GOT3 (cell line): ENCODE measurements around the gene PPP2R3A.

Experiments used
- DNase-seq: peaks from one replicate; lab custom pipeline; 2025; ENCODE audit warnings: mixed read lengths; lab: John Stamatoyannopoulos, UW

Gene PPP2R3A

GRCh38 chr3:135967867-135968266 is 2.3 kb downstream of the PPP2R3A start:
- no peak for DNase-seq

- no peak for DNase-seq
Measured at GRCh38 chr3:135970506-135971116, 5.1 kb downstream of the PPP2R3A start.

- DNase-seq = no peak
Measured at GRCh38 chr3:135973841-135974240, 8.3 kb downstream of the PPP2R3A start.

- no peak for DNase-seq
Measured at GRCh38 chr3:135975053-135975452, 9.5 kb downstream of the PPP2R3A start.

GRCh38 chr3:135975536-135975935 is 10.0 kb downstream of the PPP2R3A start:
- no peak for DNase-seq

- no peak for DNase-seq
Measured at GRCh38 chr3:135980343-135980742, 14.8 kb downstream of the PPP2R3A start.

- no peak for DNase-seq
Measured at GRCh38 chr3:135981701-135982403, 16.3 kb downstream of the PPP2R3A start.

GRCh38 chr3:135982404-135982761 is 16.9 kb downstream of the PPP2R3A start:
- no peak for DNase-seq

- DNase-seq = no peak
Measured at GRCh38 chr3:135982922-135983581, 17.5 kb downstream of the PPP2R3A start.

- DNase-seq = no peak
Measured at GRCh38 chr3:135987661-135988060, 22.1 kb downstream of the PPP2R3A start.

GRCh38 chr3:135989242-135989641 is 23.7 kb downstream of the PPP2R3A start:
- DNase-seq = no peak

GRCh38 chr3:135990903-135991302 is 25.4 kb downstream of the PPP2R3A start:
- DNase-seq = no peak

- DNase-seq = no peak
Measured at GRCh38 chr3:135991621-135992020, 26.1 kb downstream of the PPP2R3A start.

GRCh38 chr3:135992072-135992471 is 26.5 kb downstream of the PPP2R3A start:
- DNase-seq = no peak

GRCh38 chr3:135994708-135995337 is 29.3 kb downstream of the PPP2R3A start:
- no peak for DNase-seq

GRCh38 chr3:135995766-135996165 is 30.2 kb downstream of the PPP2R3A start:
- no peak for DNase-seq

GRCh38 chr3:135997554-135998320 is 32.2 kb downstream of the PPP2R3A start:
- no peak for DNase-seq

- no peak for DNase-seq
Measured at GRCh38 chr3:136008221-136008620, 42.7 kb downstream of the PPP2R3A start.

GRCh38 chr3:136008732-136009470 is 43.4 kb downstream of the PPP2R3A start:
- DNase-seq = no peak

- DNase-seq = no peak
Measured at GRCh38 chr3:136018876-136019275, 53.3 kb downstream of the PPP2R3A start.

- no peak for DNase-seq
Measured at GRCh38 chr3:136021803-136022202, 56.3 kb downstream of the PPP2R3A start.
